IMR-90 (cell line): ENCODE measurements around the gene SLC4A1. TPM values are rescaled to one million over a fixed set of nuclear protein-coding genes. Genes with fewer than 3 reads are reported as not detected.

Experiments
- ATAC-seq: fragments of 200-7000 bp; cut with Tn5 transposase; 2 replicates; pipeline ENCODE4 v1.9.1; 2020; ENCODE audit warnings: low read depth, mild to moderate bottlenecking, moderate library complexity
- BruUV-seq: library from RNA; stranded (reverse); fragments of 400-500 nt; replicated peaks from 2 replicates; lab custom pipeline; 2021; lab: Mats Ljungman, UMichigan
- CTCF ChIA-PET: fragments of 300-600 bp; formaldehyde crosslinking; extraction: SDS; loops from one replicate; lab custom pipeline; 2021; ENCODE audit warnings: antibody characterized with exemption; lab: Yijun Ruan, JAX
- POLR2A ChIA-PET: fragments of 300-600 bp; sonication (Branson Sonifier 250); formaldehyde crosslinking; loops from one replicate; lab custom pipeline; 2022; ENCODE audit warnings: antibody characterized with exemption; ENCODE audit not compliant: unreplicated experiment; lab: Charles Lee
- DNase-seq: peaks from one replicate; pipeline ENCODE4 v3.0.0; 2013
- H2AFZ ChIP-seq: replicated peaks from 2 replicates; pipeline ENCODE3; 2013; ENCODE audit warnings: low read length, mild to moderate bottlenecking; ENCODE audit not compliant: poor library complexity
- H2AK5ac ChIP-seq: 2 replicates; pipeline ENCODE4 v1.6.1; 2013; ENCODE audit warnings: low read depth, low read length, inconsistent platforms
- H2AK9ac ChIP-seq: replicated peaks from 2 replicates; pipeline ENCODE3; 2013; ENCODE audit warnings: mild to moderate bottlenecking, low read depth, low read length, moderate library complexity; ENCODE audit not compliant: poor library complexity
- H2BK120ac ChIP-seq: 2 replicates; pipeline ENCODE4 v1.6.1; 2013; ENCODE audit warnings: low read depth, low read length, inconsistent platforms
- H2BK15ac ChIP-seq: 3 replicates; pipeline ENCODE4 v1.6.1; 2013; ENCODE audit warnings: low read depth, low read length, inconsistent platforms
- H2BK20ac ChIP-seq: 2 replicates; pipeline ENCODE4 v1.6.1; 2013; ENCODE audit warnings: low read depth, mild to moderate bottlenecking, inconsistent platforms, low read length, moderate library complexity
- H2BK5ac ChIP-seq: 2 replicates; pipeline ENCODE4 v1.6.1; 2013; ENCODE audit warnings: mild to moderate bottlenecking, low read depth, low read length, inconsistent platforms; ENCODE audit not compliant: poor library complexity, severe bottlenecking
- H3K14ac ChIP-seq: replicated peaks from 2 replicates; pipeline ENCODE4 v1.6.1; 2013; ENCODE audit warnings: low read depth, low read length, inconsistent platforms
- H3K18ac ChIP-seq: 2 replicates; pipeline ENCODE4 v1.6.1; 2013; ENCODE audit warnings: low read depth, low read length, control low read depth
- H3K23ac ChIP-seq: 2 replicates; pipeline ENCODE4 v1.6.1; 2013; ENCODE audit warnings: low read depth, low read length, inconsistent platforms
- H3K27ac ChIP-seq: 2 replicates; pipeline ENCODE4 v1.5.1; 2013; ENCODE audit warnings: mild to moderate bottlenecking, control low read depth, low read length; ENCODE audit not compliant: insufficient read depth
- H3K27me3 ChIP-seq: 2 replicates; pipeline ENCODE4 v1.6.1; 2013; ENCODE audit warnings: low read length; ENCODE audit not compliant: control insufficient read depth, insufficient read depth
- H3K36me3 ChIP-seq: 2 replicates; pipeline ENCODE4 v1.6.1; 2013; ENCODE audit warnings: low read length, mixed read lengths; ENCODE audit not compliant: control insufficient read depth, insufficient read depth
- H3K4ac ChIP-seq: 2 replicates; pipeline ENCODE4 v1.6.1; 2013; ENCODE audit warnings: low read depth, low read length, inconsistent platforms
- H3K4me1 ChIP-seq: 2 replicates; pipeline ENCODE4 v1.6.1; 2013; ENCODE audit warnings: low read length, mixed read lengths; ENCODE audit not compliant: control insufficient read depth, insufficient read depth
- H3K4me2 ChIP-seq: 2 replicates; pipeline ENCODE4 v1.6.1; 2013; ENCODE audit warnings: low read depth, mild to moderate bottlenecking, control low read depth, low read length, moderate library complexity
- H3K4me3 ChIP-seq: 2 replicates; pipeline ENCODE4 v1.5.1; 2013; ENCODE audit warnings: low read depth, mild to moderate bottlenecking, control low read depth, low read length, moderate library complexity; ENCODE audit not compliant: insufficient read depth
- H3K56ac ChIP-seq: 2 replicates; pipeline ENCODE4 v1.6.1; 2013; ENCODE audit warnings: low read length, inconsistent platforms; ENCODE audit not compliant: insufficient read depth; ENCODE audit errors: extremely low read depth
- H3K79me1 ChIP-seq, 2 experiments: 2 replicates each; pipeline ENCODE4 v1.6.1; 2013; ENCODE audit warnings: low read length in 2 of 2, inconsistent platforms in 1 of 2, low read depth in 1 of 2
- H3K9ac ChIP-seq: 2 replicates; pipeline ENCODE4 v1.6.1; 2013; ENCODE audit warnings: low read depth, low read length, control low read depth
- H3K9me1 ChIP-seq: 2 replicates; pipeline ENCODE4 v1.6.1; 2013; ENCODE audit warnings: low read length, inconsistent platforms; ENCODE audit not compliant: insufficient read depth
- H3K9me3 ChIP-seq: 2 replicates; pipeline ENCODE4 v1.6.1; 2013; ENCODE audit warnings: low read length; ENCODE audit not compliant: control insufficient read depth, insufficient read depth
- H4K20me1 ChIP-seq: 2 replicates; pipeline ENCODE4 v1.6.1; 2013; ENCODE audit warnings: low read length, inconsistent platforms; ENCODE audit not compliant: insufficient read depth
- H4K5ac ChIP-seq: 2 replicates; pipeline ENCODE4 v1.6.1; 2013; ENCODE audit warnings: mild to moderate bottlenecking, low read depth, low read length, control low read depth
- H4K8ac ChIP-seq, 2 experiments: 2 replicates each; pipeline ENCODE4 v1.6.1; 2013; ENCODE audit warnings: low read depth in 2 of 2, low read length in 2 of 2, control low read depth in 1 of 2, inconsistent platforms in 1 of 2
- H4K91ac ChIP-seq: 2 replicates; pipeline ENCODE4 v1.6.1; 2013; ENCODE audit warnings: low read depth, low read length, inconsistent platforms; ENCODE audit not compliant: insufficient read depth
- BHLHE40 ChIP-seq: fragments of 150-350 bp; IDR thresholded peaks from 2 replicates; pipeline ENCODE4 v1.6.1; 2016; ENCODE audit warnings: mild to moderate bottlenecking, low read depth, low read length
- FOS ChIP-seq: fragments of 150-350 bp; IDR thresholded peaks from 2 replicates; pipeline ENCODE4 v1.6.1; 2016; ENCODE audit warnings: low read depth, low read length
- MAZ ChIP-seq: IDR thresholded peaks from 2 replicates; pipeline ENCODE4 v1.6.1; 2012; ENCODE audit warnings: low read depth, mild to moderate bottlenecking, low read length, improper control_type of control experiment, moderate library complexity, borderline replicate concordance
- MXI1 ChIP-seq: IDR thresholded peaks from 2 replicates; pipeline ENCODE4 v1.6.1; 2012; ENCODE audit warnings: low read depth, mild to moderate bottlenecking, low read length, moderate library complexity, borderline replicate concordance
- POLR2A ChIP-seq: IDR thresholded peaks from 2 replicates; pipeline ENCODE4 v1.6.1; 2012; ENCODE audit warnings: mild to moderate bottlenecking, low read depth, low read length
- RAD21 ChIP-seq: IDR thresholded peaks from 2 replicates; pipeline ENCODE4 v1.6.1; 2012; ENCODE audit warnings: low read length, improper control_type of control experiment
- RCOR1 ChIP-seq: IDR thresholded peaks from 2 replicates; pipeline ENCODE4 v1.6.1; 2012; ENCODE audit warnings: mild to moderate bottlenecking, low read length, improper control_type of control experiment; ENCODE audit not compliant: insufficient replicate concordance
- SMC3 ChIP-seq: fragments of 150-350 bp; IDR thresholded peaks from 2 replicates; pipeline ENCODE4 v1.6.1; 2016; ENCODE audit warnings: low read depth, mild to moderate bottlenecking, antibody characterized with exemption, low read length, moderate library complexity
- WGBS, 2 experiments: methylation state at CpG; one replicate each; pipeline versions ENCODE4 v1.1.5 to v1.1.7; 2013; ENCODE audit warnings: missing lambda C conversion rate in 2 of 2; ENCODE audit not compliant: insufficient read length in 1 of 2; ENCODE audit errors: extremely low coverage in 2 of 2; 5-methylcytosine and 5-hydroxymethylcytosine counted together
- dilution Hi-C: fragments of 300-500 bp; cut with HindIII; formaldehyde crosslinking; loops from one replicate; pipeline ENCODE4 v1.14.3; 2018; ENCODE audit warnings: low sequenced_read_pairs; ENCODE audit not compliant: unreplicated experiment
- in situ Hi-C: fragments of 300-500 bp; cut with MboI; formaldehyde crosslinking; loops from 3 replicates; pipeline ENCODE4 v1.14.3; 2019; ENCODE audit warnings: low sequenced_read_pairs, inconsistent platforms, mixed read lengths
- intact Hi-C: fragments of 100-400 bp; cut with micrococcal nuclease; formaldehyde crosslinking; loops from 2 replicates; pipeline ENCODE4 v1.10.0; 2022
- polyA plus RNA-seq, 3 experiments: library from polyadenylated mRNA; depleted of rRNA; stranded (reverse); fragments of >200 nt; gene quantifications; 2 replicates each; pipeline ENCODE4 v1.2.3, GENCODE V29; 2012; ENCODE audit warnings: low replicate concordance in 1 of 3
- total RNA-seq: library from RNA; depleted of rRNA; stranded (reverse); fragments of >200 nt; gene quantifications from 2 replicates; pipeline ENCODE4 v1.2.3, GENCODE V29; 2012
- TF ChIP-seq, protein P1 (sequence below): conservative IDR thresholded peaks from 2 replicates; pipeline ENCODE4 v1.5.1; 2012; ENCODE audit warnings: mild to moderate bottlenecking, low read depth, low read length, improper control_type of control experiment

SLC4A1 gene
- total and polyA plus RNA-seq, 2 of the 4 experiments (the other 2 are of a cell fraction): not detected

DNA sequence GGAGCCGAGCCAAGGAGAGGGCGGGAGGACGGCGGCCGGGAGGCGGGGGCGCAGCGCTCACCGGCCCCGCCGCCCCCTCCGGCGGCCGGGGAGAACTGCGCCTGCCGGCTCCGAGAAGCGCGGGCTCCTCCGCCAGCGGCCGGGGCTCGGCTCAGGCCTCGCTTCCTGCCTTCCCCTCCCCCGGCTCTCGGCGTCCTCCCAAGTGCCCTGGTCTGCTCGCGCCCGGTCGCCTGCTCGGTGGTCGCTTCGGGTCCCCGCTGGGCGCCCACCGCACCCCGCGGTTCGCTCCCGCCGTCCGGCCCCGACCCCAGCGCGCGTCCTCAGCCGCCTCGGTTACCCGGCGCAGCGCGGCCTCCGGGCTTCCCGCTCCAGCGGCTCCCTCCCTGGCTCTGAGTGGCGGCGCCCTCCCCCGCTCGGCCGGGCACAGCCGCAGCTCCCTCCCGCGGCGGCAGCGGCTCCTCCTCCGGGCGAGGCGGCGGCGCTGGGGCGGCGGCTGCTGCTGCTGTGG lies 48.8 kb downstream of the SLC4A1 start (continued):
- no peak for TF ChIP-seq MXI1

DNA sequence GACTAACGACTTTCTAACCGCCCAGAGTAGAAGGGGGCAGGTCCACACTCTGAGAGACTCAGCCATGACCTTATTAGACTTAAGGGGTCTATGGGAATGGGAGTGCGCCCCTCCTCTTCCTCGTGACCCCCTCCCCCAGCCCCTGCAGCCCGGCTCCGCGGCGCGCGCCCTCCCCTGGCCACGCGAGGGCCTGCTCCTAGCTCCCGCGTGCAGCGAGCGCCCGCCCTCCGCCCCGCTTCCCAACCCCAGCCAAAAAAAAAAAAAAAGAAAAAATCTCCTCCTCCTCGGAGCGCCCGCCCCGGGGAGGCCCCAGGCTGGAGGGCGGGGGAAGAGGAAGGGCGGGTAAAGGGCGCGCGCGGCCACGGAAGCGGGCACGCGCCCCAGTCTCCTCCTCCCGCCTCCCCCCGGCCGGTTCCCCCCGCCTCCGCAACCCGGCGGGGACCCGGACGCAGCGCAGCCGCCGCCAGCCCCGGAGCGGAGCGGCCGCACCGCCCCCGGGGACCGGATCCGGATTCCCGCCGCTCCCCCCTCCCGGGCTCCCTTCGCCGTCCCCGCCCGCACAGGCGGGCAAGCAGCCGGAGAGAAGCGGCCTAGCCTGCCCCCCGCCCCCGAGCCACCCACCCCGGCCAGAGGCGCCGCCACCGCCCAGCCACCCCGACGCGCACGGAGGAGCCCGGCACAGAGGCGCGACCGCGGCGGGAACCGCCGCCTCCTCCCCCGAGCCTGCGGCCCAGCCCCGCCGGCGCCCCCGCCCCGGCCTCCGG lies 49.4 kb downstream of the SLC4A1 start:
- Histone ChIP-seq H3K23ac (peak overlapping the region; percentile 62; the same call in 1 of the 2 replicates), H2BK120ac (no peak overlapping the region), H3K4me1 (peaks cover 12% of the 10 kb centered on the region), H2AK5ac (peak overlapping the region; percentile 65), H3K36me3 (peaks cover 34% of the 10 kb centered on the region), H2AFZ (peak overlapping the region; percentile 77), H2BK5ac (peak overlapping the region; percentile 78), H3K79me1 (peaks cover 32 to 66% of the 10 kb centered on the region in 2 experiments), H2BK20ac (no peak overlapping the region), H4K8ac (peak overlapping the region; percentile 15 to 86; a peak in 3 of 4 replicates), H3K56ac (peak overlapping the region; percentile 48; the same call in 1 of the 2 replicates), H3K9me1 (peaks cover 20% of the 10 kb centered on the region), H2AK9ac (peak overlapping the region; percentile 94), H2BK15ac (no peak overlapping the region), H3K4me3 (peak overlapping the region; percentile 61), H4K20me1 (peaks cover 28% of the 10 kb centered on the region), H4K91ac (peak overlapping the region; percentile 7; the same call in 1 of the 2 replicates), H3K9me3 (no peaks in the 10 kb centered on the region), H4K5ac (no peak overlapping the region), H3K18ac (peak overlapping the region; percentile 3; the same call in 1 of the 2 replicates), H3K9ac (peak overlapping the region; percentile 86), H3K14ac (peak overlapping the region; percentile 79), H3K27me3 (no peaks in the 10 kb centered on the region), H3K27ac (peak overlapping the region; percentile 92), H3K4ac (peak overlapping the region; percentile 73), H3K4me2 (peak overlapping the region; percentile 90)
- dilution Hi-C loops (no loop called here), intact Hi-C loops (loop anchor here (1.0 to 10.0 kb wide), 2 partner anchors 107 to 286 kb away; partner anchors contain the start of gene GPATCH8), in situ Hi-C loops (loop anchor here (25.0 kb wide), 2 partner anchors 294 to 419 kb away; partner anchors contain the start of gene GPATCH8)
- ChIA-PET CTCF (interaction anchor here (1.0 kb wide), 1 partner anchor 9 kb away, joined by 6 read pairs; no protein-coding TSS in a partner anchor), POLR2A (interaction anchor here (0.6 to 0.7 kb wide), 5 partner anchors 10 to 119 kb away, joined by 3 to 14 read pairs (median 8); no protein-coding TSS in a partner anchor)
- BruUV-seq: no TSS peak
- ATAC-seq (peak; percentile 66), DNase-seq (peak; percentile 83)
- TF ChIP-seq SMC3 (peak; percentile 43; the same call in 1 of the 2 replicates), BHLHE40 (no peak), POLR2A (peak; percentile 42; the same call in 1 of the 2 replicates), RCOR1 (no peak), MAZ (peak; percentile 97), RAD21 (peak; percentile 31), FOS (no peak), MXI1 (peak; percentile 45; the same call in 1 of the 2 replicates)
- TF ChIP-seq, protein P1, sequence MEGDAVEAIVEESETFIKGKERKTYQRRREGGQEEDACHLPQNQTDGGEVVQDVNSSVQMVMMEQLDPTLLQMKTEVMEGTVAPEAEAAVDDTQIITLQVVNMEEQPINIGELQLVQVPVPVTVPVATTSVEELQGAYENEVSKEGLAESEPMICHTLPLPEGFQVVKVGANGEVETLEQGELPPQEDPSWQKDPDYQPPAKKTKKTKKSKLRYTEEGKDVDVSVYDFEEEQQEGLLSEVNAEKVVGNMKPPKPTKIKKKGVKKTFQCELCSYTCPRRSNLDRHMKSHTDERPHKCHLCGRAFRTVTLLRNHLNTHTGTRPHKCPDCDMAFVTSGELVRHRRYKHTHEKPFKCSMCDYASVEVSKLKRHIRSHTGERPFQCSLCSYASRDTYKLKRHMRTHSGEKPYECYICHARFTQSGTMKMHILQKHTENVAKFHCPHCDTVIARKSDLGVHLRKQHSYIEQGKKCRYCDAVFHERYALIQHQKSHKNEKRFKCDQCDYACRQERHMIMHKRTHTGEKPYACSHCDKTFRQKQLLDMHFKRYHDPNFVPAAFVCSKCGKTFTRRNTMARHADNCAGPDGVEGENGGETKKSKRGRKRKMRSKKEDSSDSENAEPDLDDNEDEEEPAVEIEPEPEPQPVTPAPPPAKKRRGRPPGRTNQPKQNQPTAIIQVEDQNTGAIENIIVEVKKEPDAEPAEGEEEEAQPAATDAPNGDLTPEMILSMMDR: peak; percentile 66
- 0% methylated on average over 2 of the region's 89 CpGs; no CpG with 5 or more reads in 1 of the 2 experiments for WGBS, 2 experiments
